Lower lobe of right lung (tissue), 2 donors: ENCODE results near the gene ALOX15. TPM values are rescaled to one million over a fixed set of nuclear protein-coding genes. Genes with fewer than 3 reads are reported as not detected.

Experiments
- ATAC-seq, 2 donors: fragments of 200-7000 bp; cut with Tn5 transposase; one replicate each; pipeline ENCODE4 v1.9.1; 2020 to 2022; ENCODE audit warnings: mild to moderate bottlenecking in 2 of 2, moderate library complexity in 2 of 2
- DNase-seq: peaks from one replicate; pipeline ENCODE4 v3.0.0-alpha.2; 2020
- H3K27ac ChIP-seq: fragments of 200-600 bp; one replicate; pipeline ENCODE4 v1.8.0; 2022
- H3K27me3 ChIP-seq: fragments of 200-600 bp; one replicate; pipeline ENCODE4 v1.8.0; 2022; ENCODE audit warnings: low read depth
- H3K36me3 ChIP-seq: fragments of 200-600 bp; one replicate; pipeline ENCODE4 v1.8.0; 2022; ENCODE audit warnings: mild to moderate bottlenecking
- H3K4me1 ChIP-seq: fragments of 200-600 bp; one replicate; pipeline ENCODE4 v1.8.0; 2022
- H3K4me3 ChIP-seq: fragments of 200-600 bp; one replicate; pipeline ENCODE4 v1.8.0; 2022; ENCODE audit warnings: mild to moderate bottlenecking
- H3K9me3 ChIP-seq: fragments of 200-600 bp; one replicate; pipeline ENCODE4 v1.8.0; 2022
- intact Hi-C: fragments of 100-400 bp; cut with DNase I; formaldehyde crosslinking; loops from one replicate; pipeline ENCODE4 v1.11.0; 2022
- total RNA-seq: library from RNA; stranded (reverse); fragmentation: NEBNext Ultra II Directional; extraction: Animal tissue kit (Norgen Biotek cat#: 25700); gene quantifications from one replicate; pipeline ENCODE4 v1.2.1, GENCODE V29; 2021
- TF ChIP-seq, protein P1 (sequence below): fragments of 200-600 bp; IDR thresholded peaks from one replicate; pipeline ENCODE4 v1.8.0; 2022; ENCODE audit warnings: antibody characterized with exemption, mild to moderate bottlenecking
- donor health status: DM: no; HTN: yes; CAD: no; lungs with severe emphysema.

ALOX15 gene
- total RNA-seq, 1 donor from 2014 or later = 6.1 TPM

DNA sequence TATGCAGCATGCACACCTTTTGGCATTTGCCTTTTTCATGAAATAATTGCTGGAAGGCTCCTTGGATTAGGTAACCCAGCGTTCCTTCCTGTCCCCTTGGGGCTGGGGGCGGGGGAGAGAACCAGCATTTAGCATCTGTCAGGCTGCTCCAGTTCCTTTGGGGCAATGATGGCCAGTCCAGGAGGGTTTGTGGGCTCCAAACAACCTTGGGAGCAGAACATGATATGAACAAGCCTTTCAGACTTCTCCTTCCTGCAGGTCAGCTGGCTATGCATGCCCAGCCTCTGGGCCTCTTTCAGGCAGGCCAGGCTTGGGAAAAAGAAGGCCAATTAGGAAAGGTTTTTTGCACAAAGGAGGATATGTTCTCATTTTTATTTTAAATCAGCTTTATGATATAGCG, 58.3 kb downstream of the ALOX15 start:
- no peaks in the 10 kb centered on the region for H3K36me3 ChIP-seq
- DNase-seq (no peak), ATAC-seq (no peak)
- TF ChIP-seq, protein P1, sequence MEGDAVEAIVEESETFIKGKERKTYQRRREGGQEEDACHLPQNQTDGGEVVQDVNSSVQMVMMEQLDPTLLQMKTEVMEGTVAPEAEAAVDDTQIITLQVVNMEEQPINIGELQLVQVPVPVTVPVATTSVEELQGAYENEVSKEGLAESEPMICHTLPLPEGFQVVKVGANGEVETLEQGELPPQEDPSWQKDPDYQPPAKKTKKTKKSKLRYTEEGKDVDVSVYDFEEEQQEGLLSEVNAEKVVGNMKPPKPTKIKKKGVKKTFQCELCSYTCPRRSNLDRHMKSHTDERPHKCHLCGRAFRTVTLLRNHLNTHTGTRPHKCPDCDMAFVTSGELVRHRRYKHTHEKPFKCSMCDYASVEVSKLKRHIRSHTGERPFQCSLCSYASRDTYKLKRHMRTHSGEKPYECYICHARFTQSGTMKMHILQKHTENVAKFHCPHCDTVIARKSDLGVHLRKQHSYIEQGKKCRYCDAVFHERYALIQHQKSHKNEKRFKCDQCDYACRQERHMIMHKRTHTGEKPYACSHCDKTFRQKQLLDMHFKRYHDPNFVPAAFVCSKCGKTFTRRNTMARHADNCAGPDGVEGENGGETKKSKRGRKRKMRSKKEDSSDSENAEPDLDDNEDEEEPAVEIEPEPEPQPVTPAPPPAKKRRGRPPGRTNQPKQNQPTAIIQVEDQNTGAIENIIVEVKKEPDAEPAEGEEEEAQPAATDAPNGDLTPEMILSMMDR = no peak
- intact Hi-C loops = no loop called here
- H3K27me3 ChIP-seq = peaks cover 46% of the 10 kb centered on the region
- peaks cover 8% of the 10 kb centered on the region for H3K4me1 ChIP-seq
- H3K9me3 ChIP-seq = no peaks in the 10 kb centered on the region
- H3K4me3 ChIP-seq = no peak overlapping the region
- no peak overlapping the region for H3K27ac ChIP-seq

DNA sequence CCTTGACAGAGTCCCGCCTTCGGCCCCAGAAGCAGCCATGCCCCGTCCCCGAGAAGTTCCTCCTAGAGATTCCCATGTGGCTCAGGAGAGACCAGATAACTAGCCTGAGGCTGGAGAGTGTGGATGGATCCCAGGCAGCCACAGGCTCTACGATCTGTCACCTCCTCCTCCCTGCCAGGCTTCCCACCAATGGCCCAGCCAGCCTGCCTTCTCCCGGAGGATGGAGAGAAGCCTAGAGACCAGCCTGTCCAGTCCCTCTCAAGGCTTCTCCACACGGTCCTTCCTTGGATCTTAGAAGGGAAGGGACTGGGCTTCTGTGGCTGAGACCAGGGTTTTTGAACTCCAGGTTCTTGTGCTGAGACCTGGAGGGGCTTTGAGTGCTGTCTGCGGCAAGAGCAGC, 58.8 kb downstream of the ALOX15 start:
- ATAC-seq (no peak), DNase-seq (no peak)
- Histone ChIP-seq H3K4me1 (peaks cover 8% of the 10 kb centered on the region), H3K4me3 (no peak overlapping the region), H3K27me3 (peaks cover 46% of the 10 kb centered on the region), H3K9me3 (no peaks in the 10 kb centered on the region), H3K27ac (no peak overlapping the region), H3K36me3 (no peaks in the 10 kb centered on the region)
- TF ChIP-seq, protein P1 = no peak
- intact Hi-C loops = no loop called here

DNA sequence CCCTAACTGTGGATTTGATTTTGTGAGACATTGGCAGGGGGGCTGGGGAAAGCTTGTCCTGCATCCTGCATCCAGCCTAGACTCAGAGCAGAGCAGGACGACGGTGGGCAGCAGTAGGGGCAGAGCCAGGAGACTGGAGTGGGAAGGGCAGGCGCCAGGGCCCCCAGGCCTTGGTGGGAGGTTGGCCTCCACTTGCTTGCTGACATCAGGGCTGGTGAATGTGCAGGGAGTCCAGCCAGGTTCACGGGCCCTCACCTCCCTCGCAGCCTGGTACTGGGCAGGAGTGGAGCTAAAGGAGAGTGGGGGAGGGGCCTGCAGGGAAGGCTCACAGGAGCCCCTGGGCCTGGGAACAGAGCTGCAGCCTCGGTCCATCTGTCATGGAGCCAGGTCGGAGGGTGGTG, 59.4 kb downstream of the ALOX15 start:
- Histone ChIP-seq H3K36me3 (no peaks in the 10 kb centered on the region), H3K4me1 (peaks cover 8% of the 10 kb centered on the region), H3K9me3 (no peaks in the 10 kb centered on the region), H3K4me3 (no peak overlapping the region), H3K27me3 (peaks cover 46% of the 10 kb centered on the region), H3K27ac (no peak overlapping the region)
- TF ChIP-seq, protein P1 = no peak
- intact Hi-C loops = no loop called here
- DNase-seq (no peak), ATAC-seq (no peak)

Other genes starting within 250 kb of the ALOX15 start
- 0.24 TPM for gene SPNS3, start 207.7 kb downstream of the ALOX15 start, total RNA-seq
- gene SPNS2, start 142.8 kb downstream of the ALOX15 start, total RNA-seq = 42.0 TPM
- gene MYBBP1A, start 86.3 kb downstream of the ALOX15 start, total RNA-seq = 38.8 TPM
- 3.7 TPM for gene GGT6, start 81.1 kb downstream of the ALOX15 start, total RNA-seq
- 6.4 TPM for gene SMTNL2, start 57.1 kb downstream of the ALOX15 start, total RNA-seq
- gene PELP1, start 62.5 kb upstream of the ALOX15 start, total RNA-seq = 37.4 TPM
- 201 TPM for gene ARRB2, start 69.0 kb upstream of the ALOX15 start, total RNA-seq
- 22.9 TPM for gene MED11, start 89.8 kb upstream of the ALOX15 start, total RNA-seq
- gene ZMYND15, start 98.2 kb upstream of the ALOX15 start, total RNA-seq = 13.3 TPM
- 249 TPM for gene CXCL16, start 98.2 kb upstream of the ALOX15 start, total RNA-seq
- gene TM4SF5, start 130.2 kb upstream of the ALOX15 start, total RNA-seq = not detected
- gene VMO1, start 144.7 kb upstream of the ALOX15 start, total RNA-seq = 9.9 TPM
- not detected for gene GLTPD2, start 147.3 kb upstream of the ALOX15 start, total RNA-seq
- gene PSMB6, start 154.5 kb upstream of the ALOX15 start, total RNA-seq = 95.5 TPM
- 38.4 TPM for gene PLD2, start 165.5 kb upstream of the ALOX15 start, total RNA-seq
- 155 TPM for gene MINK1, start 191.7 kb upstream of the ALOX15 start, total RNA-seq